ENCODE measurements around the gene JAML.

JAML gene

GRCh38 chr11:118224511-118225188, at the start of gene JAML:
JAML (minus strand) TSS chr11:118225011; CDS start chr11:118214866, 10,145 bp downstream.
- no peak for DNase-seq (ENCODE audit: low spot score)

DNA sequence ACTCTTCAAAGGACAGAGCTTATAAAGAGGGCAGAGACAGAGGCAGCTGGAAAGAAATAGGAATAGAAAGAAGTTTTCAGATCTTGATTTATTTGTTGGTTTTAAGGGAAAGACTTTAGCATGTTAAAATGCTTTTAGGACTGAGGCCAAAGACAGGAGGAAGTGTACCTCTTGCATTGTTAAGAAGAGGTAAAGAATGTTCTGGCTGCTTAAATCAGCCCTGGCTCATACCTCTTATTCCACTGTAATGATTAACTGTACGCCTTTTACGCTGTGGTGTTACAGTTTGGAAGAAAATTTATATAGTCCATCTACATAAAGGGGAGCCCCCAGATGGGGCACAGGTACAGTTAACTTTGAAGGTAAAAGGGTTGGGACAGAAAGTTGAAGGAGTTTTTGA, 49.4 kb upstream of the JAML start:
- no peak for DNase-seq (ENCODE audit: low spot score)

- DNase-seq (ENCODE audit: low spot score), result no peak
Measured at GRCh38 chr11:118272001-118272400, 47.2 kb upstream of the JAML start.

- no peak for DNase-seq (ENCODE audit: low spot score)
Measured at GRCh38 chr11:118267486-118267885, 42.7 kb upstream of the JAML start.

DNA sequence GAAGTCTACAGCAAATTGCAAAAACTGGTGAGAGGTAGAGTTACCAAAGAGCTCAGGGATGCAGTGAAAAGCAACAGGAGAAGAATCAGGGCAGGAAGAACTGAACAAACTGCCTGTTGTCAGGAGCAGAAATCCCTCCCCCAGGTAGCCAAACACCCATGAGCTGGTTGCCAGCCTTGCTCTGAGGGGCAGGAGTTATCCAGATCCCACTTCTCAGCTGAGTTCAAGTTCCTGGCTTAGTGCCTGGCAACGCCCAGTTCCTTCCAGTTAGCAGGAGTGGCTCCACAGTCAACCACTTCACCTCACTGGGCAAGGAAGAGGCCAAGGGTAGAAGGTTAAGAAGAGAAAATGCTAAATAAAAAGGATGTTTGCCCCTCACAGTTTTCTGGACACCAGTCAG, 41.1 kb upstream of the JAML start:
- DNase-seq (ENCODE audit: low spot score), result no peak

- DNase-seq (ENCODE audit: low spot score), result no peak
Measured at GRCh38 chr11:118264569-118265465, 40.0 kb upstream of the JAML start.

GRCh38 chr11:118263695-118264568, 39.1 kb upstream of the JAML start, which contains the start of gene MPZL2:
MPZL2 (minus strand) TSS chr11:118264297; CDS start chr11:118264153, 144 bp downstream.
- DNase-seq (ENCODE audit: low spot score), result no peak

- DNase-seq (ENCODE audit: low spot score), result no peak
Measured at GRCh38 chr11:118263112-118263511, 38.3 kb upstream of the JAML start.

GRCh38 chr11:118260353-118260752, 35.5 kb upstream of the JAML start:
- no peak for DNase-seq (ENCODE audit: low spot score)

DNA sequence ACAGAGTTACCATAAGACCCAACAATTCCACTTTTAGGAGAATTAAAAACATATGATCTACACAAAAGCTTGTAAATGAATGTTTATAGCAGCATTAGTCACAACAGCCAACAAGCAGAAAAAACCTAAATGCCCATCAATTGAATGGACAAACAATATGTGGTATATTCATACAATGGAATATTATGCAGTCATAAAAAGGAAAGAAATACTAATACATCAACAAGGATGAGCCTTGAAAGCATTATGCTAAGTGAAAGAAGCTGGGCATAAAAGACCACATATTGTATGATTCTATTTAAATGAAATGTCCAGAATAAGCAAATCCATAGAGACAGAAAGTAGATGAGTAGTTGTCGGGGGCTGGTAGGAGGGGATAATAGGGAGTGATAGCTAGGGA, 34.3 kb upstream of the JAML start:
- DNase-seq (ENCODE audit: low spot score), result no peak

DNA sequence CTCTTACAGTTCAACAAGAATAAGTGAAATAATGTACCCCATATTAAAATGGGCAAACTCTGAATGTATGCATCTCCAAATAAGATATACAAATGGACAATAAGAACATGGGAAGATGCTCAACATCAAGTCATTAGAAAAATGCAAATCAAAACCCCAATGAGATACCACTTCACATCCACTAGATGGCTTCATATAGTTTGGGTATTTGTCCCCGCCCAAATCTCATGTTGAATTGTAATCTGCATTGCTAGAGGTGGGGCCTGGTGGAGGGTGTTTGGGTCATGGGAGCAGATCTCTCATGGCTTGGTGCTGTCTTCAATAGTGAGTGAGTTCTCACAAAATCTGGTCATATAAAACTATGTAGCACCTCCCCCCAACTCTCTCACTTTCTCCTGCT, 33.6 kb upstream of the JAML start:
- no peak for DNase-seq (ENCODE audit: low spot score)

GRCh38 chr11:118252688-118253087, 27.9 kb upstream of the JAML start:
- DNase-seq (ENCODE audit: low spot score), result no peak

GRCh38 chr11:118251858-118252652, 27.2 kb upstream of the JAML start, which contains the start of gene MPZL3:
MPZL3 (minus strand) TSS chr11:118252365; CDS start chr11:118252294, 71 bp downstream.
- peak; percentile 37 for DNase-seq (ENCODE audit: low spot score)

DNA sequence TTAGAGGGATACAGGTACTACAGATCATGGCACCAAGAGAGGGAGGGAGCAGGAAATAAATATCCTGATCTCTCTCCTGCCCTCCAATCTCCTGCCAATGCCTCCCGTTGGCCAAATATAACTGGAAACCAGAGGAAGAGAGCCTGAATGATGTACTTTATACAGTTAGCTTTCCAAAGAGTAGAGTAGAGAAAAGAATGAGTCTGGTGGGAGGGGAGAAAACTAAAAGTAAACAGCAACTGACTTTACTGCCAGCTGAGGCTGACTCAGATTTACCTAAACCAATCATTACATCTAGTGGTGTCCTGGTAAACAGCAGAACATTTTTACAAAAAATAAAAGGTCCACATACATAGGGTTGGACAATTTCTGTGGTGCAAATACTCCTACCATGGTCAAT, 22.2 kb upstream of the JAML start:
- DNase-seq (ENCODE audit: low spot score), result no peak

DNA sequence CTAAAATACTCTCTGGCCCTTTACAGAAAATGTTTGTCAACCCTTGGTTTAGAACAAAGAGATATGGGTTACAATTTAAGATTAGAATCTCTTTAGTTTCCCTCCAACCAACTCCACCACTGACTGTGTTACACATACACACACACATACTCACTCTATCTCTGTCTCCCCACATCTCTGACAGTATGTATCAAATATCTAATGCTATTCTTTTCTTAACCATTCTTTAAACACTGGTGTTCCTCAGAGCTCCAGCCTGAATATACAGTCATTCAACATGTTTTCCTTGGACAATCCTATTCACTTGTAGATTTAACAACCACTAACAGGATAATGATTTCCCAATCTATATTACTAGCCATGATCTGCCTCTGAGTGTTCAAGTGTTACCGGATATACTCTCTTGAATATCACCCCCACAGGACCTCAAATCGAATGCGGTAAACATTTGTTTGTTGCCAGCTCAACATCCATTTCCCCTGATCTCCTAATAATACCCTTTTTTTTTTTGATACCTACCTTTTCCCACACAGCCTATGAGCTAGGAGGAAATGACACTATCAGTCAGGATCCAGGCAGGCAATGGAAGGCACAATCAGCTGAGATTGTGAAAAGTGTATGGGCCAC, 21.2 kb upstream of the JAML start:
- DNase-seq (ENCODE audit: low spot score), result no peak

GRCh38 chr11:118243993-118244762, 19.4 kb upstream of the JAML start:
- no peak for DNase-seq (ENCODE audit: low spot score)

DNA sequence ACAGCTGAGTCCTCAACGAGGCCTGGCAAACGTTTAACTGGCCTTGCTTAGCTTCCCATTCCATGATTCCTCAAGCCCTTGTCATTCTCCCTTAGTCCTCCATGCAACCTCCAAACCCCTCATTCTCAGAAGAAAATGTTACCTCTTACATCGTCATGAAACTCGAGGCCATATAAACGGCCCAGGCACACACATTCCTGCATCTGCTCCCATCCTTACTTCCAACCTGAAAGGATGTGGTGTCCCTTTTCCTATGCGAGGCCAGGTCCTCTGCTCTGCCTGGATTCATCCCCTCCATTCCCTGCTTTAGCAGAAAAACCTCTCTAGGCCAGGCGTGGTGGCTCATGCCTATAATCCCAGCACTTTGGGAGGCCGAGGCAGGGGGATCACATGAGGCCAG, 18.4 kb upstream of the JAML start:
- no peak for DNase-seq (ENCODE audit: low spot score)

DNA sequence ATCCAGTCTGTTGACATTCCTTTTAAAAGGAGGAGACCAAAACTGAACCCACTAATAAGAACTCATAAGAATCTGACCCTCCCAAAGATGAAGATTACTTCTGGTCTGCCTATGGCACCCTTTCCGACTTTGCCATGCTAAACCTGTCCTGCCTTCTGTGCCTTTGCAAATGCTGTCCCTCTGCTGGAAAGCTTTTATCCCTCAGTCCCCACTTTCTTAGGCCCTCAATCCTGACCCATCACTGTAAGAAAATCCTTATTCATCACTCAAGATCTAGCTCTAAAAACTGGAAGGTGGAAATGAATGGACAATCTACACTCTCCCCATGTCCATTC, 16.9 kb upstream of the JAML start:
- DNase-seq (ENCODE audit: low spot score), result no peak

DNA sequence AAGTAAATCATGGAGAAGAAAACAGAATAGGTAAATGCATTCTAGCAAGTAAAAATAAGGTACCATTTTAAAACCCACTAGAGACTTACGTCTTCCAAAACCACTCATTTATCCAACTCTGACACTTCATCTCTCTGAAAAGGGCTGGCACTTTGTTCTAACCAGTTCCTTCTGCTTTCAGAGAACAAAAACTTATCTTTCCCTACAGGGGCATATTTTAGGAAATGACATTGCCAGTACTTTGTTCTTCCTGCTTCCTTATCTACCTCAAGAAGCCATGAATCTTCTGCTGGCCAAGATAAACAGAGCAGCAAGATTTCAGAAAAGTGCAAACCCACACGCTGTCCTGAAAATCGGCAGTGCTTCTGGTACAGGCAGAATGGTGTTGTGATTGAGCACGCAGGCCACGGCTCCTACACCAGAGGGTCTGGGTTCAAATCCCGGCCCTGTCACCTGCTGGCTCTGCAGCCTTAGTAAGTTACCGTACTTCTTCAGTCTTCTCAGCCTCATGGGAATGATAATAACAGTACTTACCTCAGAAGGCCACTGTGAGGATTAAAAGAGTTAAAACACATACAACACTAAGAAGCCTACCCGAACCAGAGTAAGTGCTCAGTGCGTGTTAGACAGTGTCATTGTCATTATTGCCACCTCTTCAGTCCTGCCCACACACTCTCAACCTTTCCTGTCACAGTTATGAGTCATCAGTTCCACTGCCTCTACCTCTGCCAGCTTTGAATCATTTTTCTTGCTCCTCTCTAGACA, 16.4 kb upstream of the JAML start:
- peak; percentile 20 for DNase-seq (ENCODE audit: low spot score)

All from AG20443 (cell line).